Smooth muscle cell (in vitro differentiated cells): ENCODE results near the gene MAGOH. TPM values are rescaled to one million over a fixed set of nuclear protein-coding genes. Genes with fewer than 3 reads are reported as not detected.

Experiments
- DNase-seq: peaks from one replicate; lab custom pipeline; 2025; ENCODE audit not compliant: unreplicated experiment; lab: John Stamatoyannopoulos, UW
- H2AFZ ChIP-seq: fragments of 200-600 bp; sonication (generic); 2 replicates; pipeline ENCODE4 v1.6.0; 2016; ENCODE audit warnings: antibody characterized with exemption, low read depth, mild to moderate bottlenecking
- H3F3A ChIP-seq: fragments of 200-600 bp; sonication (generic); 2 replicates; pipeline ENCODE4 v1.6.0; 2017; ENCODE audit warnings: antibody characterized with exemption, low read depth
- H3K27ac ChIP-seq: fragments of 200-600 bp; sonication (generic); 2 replicates; pipeline ENCODE4 v1.5.1; 2016; ENCODE audit warnings: low read depth, mild to moderate bottlenecking
- H3K27me3 ChIP-seq: fragments of 200-600 bp; sonication (generic); 2 replicates; pipeline ENCODE4 v1.6.1; 2016; ENCODE audit warnings: low read depth, mild to moderate bottlenecking
- H3K36me3 ChIP-seq: fragments of 200-600 bp; sonication (generic); 2 replicates; pipeline ENCODE4 v1.5.1; 2016; ENCODE audit warnings: low read depth
- H3K4me1 ChIP-seq: fragments of 200-600 bp; sonication (generic); 2 replicates; pipeline ENCODE4 v1.5.1; 2016; ENCODE audit warnings: low read depth
- H3K4me2 ChIP-seq: fragments of 200-600 bp; sonication (generic); 2 replicates; pipeline ENCODE4 v1.6.0; 2016; ENCODE audit warnings: mild to moderate bottlenecking
- H3K4me3 ChIP-seq: fragments of 200-600 bp; sonication (generic); 2 replicates; pipeline ENCODE4 v1.5.1; 2016; ENCODE audit warnings: mild to moderate bottlenecking
- H3K79me2 ChIP-seq: fragments of 200-600 bp; sonication (generic); 2 replicates; pipeline ENCODE4 v1.6.0; 2016; ENCODE audit warnings: low read depth, mild to moderate bottlenecking
- H3K9ac ChIP-seq: fragments of 200-600 bp; sonication (generic); 2 replicates; pipeline ENCODE4 v1.6.0; 2016; ENCODE audit warnings: low read depth
- H3K9me3 ChIP-seq: fragments of 200-600 bp; sonication (generic); replicated peaks from 2 replicates; pipeline ENCODE4 v1.5.1; 2016; ENCODE audit warnings: low read depth
- H4K20me1 ChIP-seq: fragments of 200-600 bp; sonication (generic); 2 replicates; pipeline ENCODE4 v1.6.0; 2016; ENCODE audit warnings: low read depth
- CTCF ChIP-seq: fragments of 200-600 bp; sonication (generic); IDR thresholded peaks from 2 replicates; pipeline ENCODE4 v1.5.1; 2017; ENCODE audit warnings: borderline replicate concordance, mild to moderate bottlenecking, antibody characterized with exemption; ENCODE audit not compliant: insufficient read depth, poor library complexity, severe bottlenecking
- WGBS: methylation state at CpG from one replicate; pipeline ENCODE4 v1.1.7; 2016; ENCODE audit warnings: low lambda C conversion rate; 5-methylcytosine and 5-hydroxymethylcytosine counted together
- polyA plus RNA-seq: library from polyadenylated mRNA; unstranded; fragments of >200 nt; fragmentation: Nextera tagmentation; extraction: Ambion mirVana; gene quantifications from 2 replicates; pipeline ENCODE4 v1.2.1, GENCODE V29; 2016
- total RNA-seq: library from RNA; depleted of rRNA; stranded (reverse); fragments of >200 nt; gene quantifications from 2 replicates; pipeline ENCODE4 v1.2.3, GENCODE V29; 2014

The MAGOH gene
- total and polyA plus RNA-seq, 2 experiments from 2014 or later, result 28.5 to 37.3 TPM

- H3K79me2 ChIP-seq, result no peaks in the 10 kb centered on the region
- no peak overlapping the region for H3K4me2 ChIP-seq
- no peaks in the 10 kb centered on the region for H4K20me1 ChIP-seq
- WGBS, result 93% methylated on average over 5 of the region's 5 CpGs
- no peak for DNase-seq
- no peaks in the 10 kb centered on the region for H3F3A ChIP-seq
- peaks cover 3% of the 10 kb centered on the region for H3K4me1 ChIP-seq
- no peaks in the 10 kb centered on the region for H3K27me3 ChIP-seq
- no peak for TF ChIP-seq CTCF
- no peak overlapping the region for H3K27ac ChIP-seq
- H3K4me3 ChIP-seq, result no peak overlapping the region
- H3K9me3 ChIP-seq, result no peaks in the 10 kb centered on the region
- H2AFZ ChIP-seq, result no peak overlapping the region
- H3K9ac ChIP-seq, result no peak overlapping the region
- no peaks in the 10 kb centered on the region for H3K36me3 ChIP-seq
Observed at GRCh38 chr1:53180951-53181350, 57.4 kb downstream of the MAGOH start.

GRCh38 chr1:53180226-53180625 lies 58.1 kb downstream of the MAGOH start:
- Histone ChIP-seq H3K4me2 (no peak overlapping the region), H3K79me2 (no peaks in the 10 kb centered on the region), H3K27me3 (no peaks in the 10 kb centered on the region), H3K36me3 (no peaks in the 10 kb centered on the region), H3F3A (no peaks in the 10 kb centered on the region), H2AFZ (peak overlapping the region; percentile 58), H3K9me3 (no peaks in the 10 kb centered on the region), H3K9ac (no peak overlapping the region), H4K20me1 (no peaks in the 10 kb centered on the region), H3K27ac (no peak overlapping the region), H3K4me1 (peaks cover 3% of the 10 kb centered on the region), H3K4me3 (no peak overlapping the region)
- WGBS, result 61% methylated on average over 2 of the region's 2 CpGs
- no peak for TF ChIP-seq CTCF
- no peak for DNase-seq

Other genes starting within 250 kb of the MAGOH start
- gene PODN, start 176.3 kb downstream of the MAGOH start, total RNA-seq, result 0.27 TPM in 1 of 2 replicates, not detected in the other
- gene PODN, start 176.3 kb downstream of the MAGOH start, polyA plus RNA-seq, result 0.45 and 1.1 TPM in 2 replicates
- not detected in 2 replicates for gene SLC1A7, start 95.9 kb downstream of the MAGOH start, total RNA-seq
- gene SLC1A7, start 95.9 kb downstream of the MAGOH start, polyA plus RNA-seq, result 0.05 and 0.53 TPM in 2 replicates
- gene CPT2, start 41.7 kb downstream of the MAGOH start, total RNA-seq, result 13.1 and 15.7 TPM in 2 replicates
- 13.3 and 18.1 TPM in 2 replicates for gene CPT2, start 41.7 kb downstream of the MAGOH start, polyA plus RNA-seq
- gene CZIB, start 17.9 kb downstream of the MAGOH start, total RNA-seq, result 39.3 and 49.4 TPM in 2 replicates
- 45.8 and 47.9 TPM in 2 replicates for gene CZIB, start 17.9 kb downstream of the MAGOH start, polyA plus RNA-seq
- 3.6 and 5.6 TPM in 2 replicates for gene LRP8, start 89.6 kb upstream of the MAGOH start, total RNA-seq
- 4.2 and 8.1 TPM in 2 replicates for gene LRP8, start 89.6 kb upstream of the MAGOH start, polyA plus RNA-seq
- gene DMRTB1, start 220.9 kb upstream of the MAGOH start, total RNA-seq, result not detected in 2 replicates
- gene DMRTB1, start 220.9 kb upstream of the MAGOH start, polyA plus RNA-seq, result not detected in 2 replicates